Activated CD8-positive, alpha-beta memory T cell treated with anti-CD3 and anti-CD28 coated beads for 24 hours (primary cell): Measurements from ENCODE around the gene EEIG1.

ENCODE experiments used
- DNase-seq: peaks from one replicate; pipeline ENCODE4 v3.0.0-alpha.2; 2020

EEIG1 gene

GRCh38 chr9:127974001-127974768 lies 6.6 kb downstream of the EEIG1 start:
- peak; percentile 73 for DNase-seq

- peak; percentile 72 for DNase-seq
Observed at GRCh38 chr9:127973169-127974000, 7.4 kb downstream of the EEIG1 start.

GRCh38 chr9:127972236-127972871 lies 8.4 kb downstream of the EEIG1 start:
- no peak for DNase-seq

- peak; percentile 72 for DNase-seq
Observed at GRCh38 chr9:127971357-127972235, 9.2 kb downstream of the EEIG1 start.

- peak; percentile 85 for DNase-seq
Observed at GRCh38 chr9:127970401-127971313, 10.1 kb downstream of the EEIG1 start.

GRCh38 chr9:127968700-127969383 lies 11.9 kb downstream of the EEIG1 start:
- peak; percentile 63 for DNase-seq

- peak; percentile 67 for DNase-seq
Observed at GRCh38 chr9:127968042-127968441, 12.7 kb downstream of the EEIG1 start.

- peak; percentile 64 for DNase-seq
Observed at GRCh38 chr9:127967151-127967809, 13.5 kb downstream of the EEIG1 start.

GRCh38 chr9:127966416-127967150 lies 14.2 kb downstream of the EEIG1 start:
- peak; percentile 56 for DNase-seq

GRCh38 chr9:127965953-127966352 lies 14.8 kb downstream of the EEIG1 start:
- DNase-seq = no peak

GRCh38 chr9:127963359-127964064 lies 17.3 kb downstream of the EEIG1 start:
- DNase-seq = peak; percentile 57

- no peak for DNase-seq
Observed at GRCh38 chr9:127963041-127963358, 17.8 kb downstream of the EEIG1 start.

GRCh38 chr9:127962278-127962677 lies 18.5 kb downstream of the EEIG1 start:
- no peak for DNase-seq

GRCh38 chr9:127961613-127962155 lies 19.1 kb downstream of the EEIG1 start:
- no peak for DNase-seq

GRCh38 chr9:127961155-127961490 lies 19.7 kb downstream of the EEIG1 start:
- DNase-seq = no peak

- no peak for DNase-seq
Observed at GRCh38 chr9:127960410-127961154, 20.2 kb downstream of the EEIG1 start.

- no peak for DNase-seq
Observed at GRCh38 chr9:127959841-127960409, 20.9 kb downstream of the EEIG1 start.

GRCh38 chr9:127959398-127959797 lies 21.4 kb downstream of the EEIG1 start:
- no peak for DNase-seq
